Esophagus squamous epithelium (tissue), 5 donors: ENCODE results near the gene ALPK3. TPM values are rescaled to one million over a fixed set of nuclear protein-coding genes. Genes with fewer than 3 reads are reported as not detected.
"Not testable (repeated sequence)": the region's sequence is repeated elsewhere in the genome, so short reads cannot be mapped to it uniquely, and the experiment has no call there.

Experiments
- DNase-seq: peaks from one replicate; lab custom pipeline; 2025; lab: John Stamatoyannopoulos, UW
- H3K27ac ChIP-seq, 4 donors: fragments of 200-600 bp; sonication (generic); one replicate each; pipeline ENCODE4 v1.5.1; 2016 to 2019; ENCODE audit warnings: mild to moderate bottlenecking in 1 of 4
- H3K27me3 ChIP-seq, 4 donors: fragments of 200-600 bp; sonication (generic); 1 replicate in 3 of 4; 2 replicates in 1 of 4; pipeline versions ENCODE4 v1.5.1 to v1.6.0; 2017 to 2021; ENCODE audit warnings: antibody characterized with exemption in 1 of 4
- H3K36me3 ChIP-seq, 3 donors: fragments of 200-600 bp; sonication (generic); one replicate each; pipeline ENCODE4 v1.5.1; 2016 to 2019
- H3K4me1 ChIP-seq, 3 donors: fragments of 200-600 bp; sonication (generic); one replicate each; pipeline ENCODE4 v1.5.1; 2017 to 2019
- H3K4me3 ChIP-seq, 4 donors: fragments of 200-600 bp; sonication (generic); 1 replicate in 3 of 4; 2 replicates in 1 of 4; pipeline ENCODE4 v1.5.1; 2016 to 2019; ENCODE audit warnings: mild to moderate bottlenecking in 2 of 4, moderate library complexity in 1 of 4
- H3K9me3 ChIP-seq, 3 donors: fragments of 200-600 bp; sonication (generic); one replicate each; pipeline ENCODE4 v1.5.1; 2016 to 2019
- POLR2A ChIP-seq, 4 donors: fragments of 450-650 bp; IDR thresholded peaks; one replicate each; pipeline ENCODE4 v1.6.1; 2017; ENCODE audit warnings: antibody characterized with exemption in 4 of 4, mild to moderate bottlenecking in 4 of 4, moderate library complexity in 3 of 4
- WGBS, 2 donors: methylation state at CpG; one replicate each; pipeline ENCODE4 v1.1.5; 2018; 5-methylcytosine and 5-hydroxymethylcytosine counted together
- intact Hi-C: fragments of 100-400 bp; cut with DNase I; formaldehyde crosslinking; loops from one replicate; pipeline ENCODE4 v1.15.0; 2022
- total RNA-seq, 4 donors: library from RNA; depleted of rRNA; stranded (reverse); fragments of >200 nt; gene quantifications; one replicate each; pipeline ENCODE4 v1.1.0, GENCODE V29; 2016
- TF ChIP-seq, protein P1 (sequence below), 6 experiments: fragments of 450-650 bp in 4 of 6; fragments of 200-600 bp in 2 of 6; sonication (generic) in 2 of 6; IDR thresholded peaks; one replicate each; pipeline ENCODE4 v1.5.1; 2016 to 2019; ENCODE audit warnings: antibody characterized with exemption in 6 of 6, mild to moderate bottlenecking in 4 of 6, moderate library complexity in 4 of 6
- donor health status: DM: yes; HTN: yes; CAD: no.

The ALPK3 gene
- total RNA-seq, 4 donors from 2014 or later = 1.8 to 4.2 (median 2.7) TPM

DNA sequence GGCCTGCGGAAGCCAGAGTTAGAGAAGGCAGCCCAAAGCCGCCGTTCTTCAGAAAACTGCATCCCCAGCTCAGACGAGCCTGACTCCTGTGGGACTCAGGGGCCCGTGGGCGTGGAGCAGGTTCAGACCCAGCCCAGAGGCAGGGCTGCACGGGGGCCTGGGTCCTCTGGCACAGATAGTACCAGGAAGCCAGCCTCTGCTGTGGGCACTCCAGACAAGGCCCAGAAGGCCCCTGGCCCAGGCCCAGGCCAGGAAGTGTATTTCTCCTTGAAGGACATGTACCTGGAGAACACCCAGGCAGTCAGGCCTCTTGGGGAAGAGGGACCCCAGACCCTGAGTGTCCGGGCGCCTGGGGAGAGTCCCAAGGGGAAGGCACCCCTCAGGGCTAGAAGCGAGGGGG lies 23.1 kb downstream of the ALPK3 start:
- no peaks in the 10 kb centered on the region for H3K36me3 ChIP-seq
- intact Hi-C loops = no loop called here
- no peaks in the 10 kb centered on the region for H3K9me3 ChIP-seq
- no peak for DNase-seq
- H3K4me3 ChIP-seq = no peak overlapping the region
- H3K4me1 ChIP-seq = peaks cover 0 to 13% (median 10%) of the 10 kb centered on the region in 3 donors
- H3K27ac ChIP-seq = peak overlapping the region in 3 of 4 donors; percentile 47 to 57 (median 50)
- H3K27me3 ChIP-seq = no peaks in the 10 kb centered on the region
- 72 to 86% methylated on average over 4 of the region's 10 CpGs for WGBS, 2 donors
- TF ChIP-seq, protein P1, sequence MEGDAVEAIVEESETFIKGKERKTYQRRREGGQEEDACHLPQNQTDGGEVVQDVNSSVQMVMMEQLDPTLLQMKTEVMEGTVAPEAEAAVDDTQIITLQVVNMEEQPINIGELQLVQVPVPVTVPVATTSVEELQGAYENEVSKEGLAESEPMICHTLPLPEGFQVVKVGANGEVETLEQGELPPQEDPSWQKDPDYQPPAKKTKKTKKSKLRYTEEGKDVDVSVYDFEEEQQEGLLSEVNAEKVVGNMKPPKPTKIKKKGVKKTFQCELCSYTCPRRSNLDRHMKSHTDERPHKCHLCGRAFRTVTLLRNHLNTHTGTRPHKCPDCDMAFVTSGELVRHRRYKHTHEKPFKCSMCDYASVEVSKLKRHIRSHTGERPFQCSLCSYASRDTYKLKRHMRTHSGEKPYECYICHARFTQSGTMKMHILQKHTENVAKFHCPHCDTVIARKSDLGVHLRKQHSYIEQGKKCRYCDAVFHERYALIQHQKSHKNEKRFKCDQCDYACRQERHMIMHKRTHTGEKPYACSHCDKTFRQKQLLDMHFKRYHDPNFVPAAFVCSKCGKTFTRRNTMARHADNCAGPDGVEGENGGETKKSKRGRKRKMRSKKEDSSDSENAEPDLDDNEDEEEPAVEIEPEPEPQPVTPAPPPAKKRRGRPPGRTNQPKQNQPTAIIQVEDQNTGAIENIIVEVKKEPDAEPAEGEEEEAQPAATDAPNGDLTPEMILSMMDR (IDR thresholded peaks at IDR 0.05) = no peak
- no peak for TF ChIP-seq POLR2A (IDR thresholded peaks at IDR 0.05)

- Histone ChIP-seq H3K27ac (peak overlapping the region in 3 of 4 donors; percentile 47 to 57 (median 50)), H3K4me1 (peaks cover 0 to 13% (median 10%) of the 10 kb centered on the region in 3 donors), H3K9me3 (no peaks in the 10 kb centered on the region), H3K27me3 (no peaks in the 10 kb centered on the region), H3K36me3 (no peaks in the 10 kb centered on the region), H3K4me3 (no peak overlapping the region)
- intact Hi-C loops = no loop called here
- WGBS, 2 donors = 76 to 86% methylated on average over 4 to 6 of the region's 12 CpGs
- TF ChIP-seq POLR2A (IDR thresholded peaks at IDR 0.05) = no peak
- TF ChIP-seq, protein P1 (IDR thresholded peaks at IDR 0.05) = no peak
- DNase-seq = no peak
Measured at GRCh38 chr15:84840741-84841429, 23.7 kb downstream of the ALPK3 start.

DNA sequence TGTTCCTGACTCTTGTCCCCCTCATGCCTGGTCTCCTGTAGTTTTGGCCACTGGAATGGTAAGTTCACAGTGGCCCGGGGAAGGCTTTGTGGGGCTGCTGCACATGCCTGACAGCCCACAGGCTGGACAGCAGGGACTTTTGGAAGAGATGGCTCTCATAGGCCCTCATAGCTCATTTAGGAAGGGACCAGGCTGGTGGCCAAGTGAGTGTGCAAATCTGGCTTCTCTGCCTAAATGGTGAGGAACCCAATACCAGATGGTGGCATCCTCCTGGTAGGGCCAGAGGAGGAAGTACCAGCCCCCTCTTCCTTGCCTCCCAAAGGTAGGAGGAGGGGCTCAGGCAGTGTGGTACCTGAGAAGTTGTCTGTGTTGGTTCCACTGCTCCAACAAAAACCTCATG lies 25.6 kb downstream of the ALPK3 start:
- intact Hi-C loops = no loop called here
- Histone ChIP-seq H3K27ac (no peak overlapping the region), H3K4me3 (no peak overlapping the region), H3K9me3 (peaks cover 0 to 11% (median 0%) of the 10 kb centered on the region in 3 donors), H3K36me3 (no peaks in the 10 kb centered on the region), H3K4me1 (peaks cover 0 to 13% (median 10%) of the 10 kb centered on the region in 3 donors), H3K27me3 (no peaks in the 10 kb centered on the region)
- no peak for DNase-seq
- WGBS, 2 donors = 71 to 100% methylated on average over 1 of the region's 1 CpG
- TF ChIP-seq, protein P1 (IDR thresholded peaks at IDR 0.05) = no peak
- no peak for TF ChIP-seq POLR2A (IDR thresholded peaks at IDR 0.05)

DNA sequence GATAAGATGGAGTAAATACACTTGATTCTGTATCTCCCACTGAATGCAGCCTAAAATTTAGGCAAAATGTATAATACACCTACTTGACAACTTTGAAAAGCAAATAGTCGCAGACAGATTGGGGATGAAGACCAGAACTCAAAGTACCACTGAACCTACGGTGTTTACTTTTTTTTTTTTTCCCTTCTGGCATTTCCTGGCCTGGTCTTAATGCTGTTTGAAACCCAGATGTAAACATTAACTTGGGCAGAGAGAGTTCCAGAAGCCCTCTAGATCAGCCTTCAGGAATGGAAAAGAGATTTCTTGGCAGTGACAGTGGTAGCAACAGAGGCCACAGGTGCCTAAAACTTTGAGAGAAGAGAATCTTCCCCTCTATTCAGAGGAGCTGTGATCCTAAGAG lies 27.8 kb downstream of the ALPK3 start:
- intact Hi-C loops = no loop called here
- no peak overlapping the region for H3K27ac ChIP-seq
- 64 to 67% methylated on average over 2 of the region's 2 CpGs for WGBS, 2 donors

GRCh38 chr15:84845631-84846030 lies 28.5 kb downstream of the ALPK3 start:
- H3K36me3 ChIP-seq, H3K27me3 ChIP-seq, DNase-seq, H3K4me3 ChIP-seq, H3K4me1 ChIP-seq, intact Hi-C loops: not testable (repeated sequence)
- Histone ChIP-seq H3K27ac (peak overlapping the region in 1 of 4 donors; percentile 14), H3K9me3 (peaks cover 0 to 13% (median 0%) of the 10 kb centered on the region in 3 donors)
- 46 to 65% methylated on average over 7 of the region's 7 CpGs for WGBS, 2 donors
- TF ChIP-seq, protein P1 (IDR thresholded peaks at IDR 0.05) = peak; percentile 46 to 88 (median 78)

More for the DNA sequence above, 27.8 kb downstream of the ALPK3 start:
- Histone ChIP-seq H3K36me3 (no peaks in the 10 kb centered on the region), H3K9me3 (peaks cover 0 to 13% (median 0%) of the 10 kb centered on the region in 3 donors), H3K27me3 (no peaks in the 10 kb centered on the region), H3K4me3 (no peak overlapping the region), H3K4me1 (peaks cover 0 to 13% (median 10%) of the 10 kb centered on the region in 3 donors)
- DNase-seq = no peak
- TF ChIP-seq POLR2A (IDR thresholded peaks at IDR 0.05) = no peak
- TF ChIP-seq, protein P1 (IDR thresholded peaks at IDR 0.05) = no peak
